Hindlimb muscle (tissue), 1 donor: ENCODE results near the gene CCNY. TPM values are rescaled to one million over a fixed set of nuclear protein-coding genes. Genes with fewer than 3 reads are reported as not detected.
A peak's percentile ranks its signal among the peaks of the same experiment; 100 is the strongest.
"Not testable (repeated sequence)": the region's sequence is repeated elsewhere in the genome, so short reads cannot be mapped to it uniquely, and the experiment has no call there.

ENCODE experiments used
- DNase-seq: peaks from one replicate; pipeline ENCODE4 v3.0.0-alpha.2; 2013
- polyA plus RNA-seq: library from polyadenylated mRNA; unstranded; fragments of 120-200 nt; gene quantifications from one replicate; pipeline ENCODE4 v1.2.1, GENCODE V29; 2013; ENCODE audit not compliant: insufficient read length

Gene CCNY
- polyA plus RNA-seq, 1 donor, result 86.3 TPM

GRCh38 chr10:35535136-35535535, 198.8 kb downstream of the CCNY start:
- DNase-seq, result no peak

GRCh38 chr10:35536789-35537188, 200.5 kb downstream of the CCNY start:
- DNase-seq, result no peak

GRCh38 chr10:35537925-35538324, 201.6 kb downstream of the CCNY start:
- DNase-seq, result not testable (repeated sequence)

GRCh38 chr10:35540296-35541164, 204.2 kb downstream of the CCNY start:
- DNase-seq, result no peak

- no peak for DNase-seq
These were observed 205.4 kb downstream of the CCNY start for GRCh38 chr10:35541720-35542119.

- DNase-seq, result no peak
These were observed 206.0 kb downstream of the CCNY start for GRCh38 chr10:35542303-35542702.

- no peak for DNase-seq
These were observed 208.9 kb downstream of the CCNY start for GRCh38 chr10:35545079-35545657.

GRCh38 chr10:35545878-35546590, 209.7 kb downstream of the CCNY start:
- no peak for DNase-seq

- DNase-seq, result no peak
These were observed 210.5 kb downstream of the CCNY start for GRCh38 chr10:35546824-35547225.

GRCh38 chr10:35552650-35553342, 216.5 kb downstream of the CCNY start:
- DNase-seq, result no peak

GRCh38 chr10:35554036-35554435, 217.7 kb downstream of the CCNY start:
- DNase-seq, result no peak

GRCh38 chr10:35554461-35555056, 218.2 kb downstream of the CCNY start:
- no peak for DNase-seq

GRCh38 chr10:35555962-35556930, 219.9 kb downstream of the CCNY start:
- DNase-seq, result no peak

GRCh38 chr10:35558276-35558675, 222.0 kb downstream of the CCNY start:
- DNase-seq, result no peak

GRCh38 chr10:35559416-35559815, 223.1 kb downstream of the CCNY start:
- no peak for DNase-seq

- no peak for DNase-seq
These were observed 225.4 kb downstream of the CCNY start for GRCh38 chr10:35561715-35562114.

- no peak for DNase-seq
These were observed 226.1 kb downstream of the CCNY start for GRCh38 chr10:35562427-35562826.

GRCh38 chr10:35563261-35563891, 227.1 kb downstream of the CCNY start:
- peak; percentile 61 for DNase-seq

- DNase-seq, result peak; percentile 40
These were observed 228.1 kb downstream of the CCNY start for GRCh38 chr10:35564341-35564968.

GRCh38 chr10:35565602-35566081, 229.3 kb downstream of the CCNY start:
- no peak for DNase-seq
